ENCODE data around the gene HAGH. TPM values are rescaled to one million over a fixed set of nuclear protein-coding genes. Genes with fewer than 3 reads are reported as not detected.
A peak's percentile ranks its signal among the peaks of the same experiment; 100 is the strongest.

Gene HAGH
- polyA plus RNA-seq, 1 donor, result 55.5 TPM

GRCh38 chr16:1862394-1862793, 35.8 kb upstream of the HAGH start:
- WGBS (ENCODE audit: insufficient coverage, low lambda C conversion rate), result no CpG with 5 or more reads among the region's 9 CpGs
- Histone ChIP-seq H3K27me3 (ENCODE audit: control insufficient read depth, insufficient read depth, low read length) (peaks cover 7% of the 10 kb centered on the region), H3K4me3 (ENCODE audit: low read length) (no peak overlapping the region), H3K9me3 (ENCODE audit: control insufficient read depth, low read depth, low read length) (no peaks in the 10 kb centered on the region), H3K4me1 (ENCODE audit: control insufficient read depth, insufficient read depth, low read length) (peaks cover 27% of the 10 kb centered on the region), H3K36me3 (ENCODE audit: control insufficient read depth, insufficient read depth, low read length) (no peaks in the 10 kb centered on the region), H3K27ac (ENCODE audit: low read length) (no peak overlapping the region)
- no peak for DNase-seq

GRCh38 chr16:1861730-1862129, 35.1 kb upstream of the HAGH start:
- peaks cover 9% of the 10 kb centered on the region for H3K27me3 ChIP-seq (ENCODE audit: control insufficient read depth, insufficient read depth, low read length)
- no peaks in the 10 kb centered on the region for H3K9me3 ChIP-seq (ENCODE audit: control insufficient read depth, low read depth, low read length)
- H3K4me1 ChIP-seq (ENCODE audit: control insufficient read depth, insufficient read depth, low read length), result peaks cover 27% of the 10 kb centered on the region
- no peaks in the 10 kb centered on the region for H3K36me3 ChIP-seq (ENCODE audit: control insufficient read depth, insufficient read depth, low read length)
- H3K27ac ChIP-seq (ENCODE audit: low read length), result no peak overlapping the region
- DNase-seq, result no peak
- WGBS (ENCODE audit: insufficient coverage, low lambda C conversion rate), result 100% methylated on average over 1 of the region's 5 CpGs
- H3K4me3 ChIP-seq (ENCODE audit: low read length), result no peak overlapping the region

- peak in 1 of 2 donors; percentile 43 for DNase-seq
- Histone ChIP-seq H3K27me3 (ENCODE audit: control insufficient read depth, insufficient read depth, low read length) (peaks cover 12% of the 10 kb centered on the region), H3K9me3 (ENCODE audit: control insufficient read depth, low read depth, low read length) (no peaks in the 10 kb centered on the region), H3K4me3 (ENCODE audit: low read length) (no peak overlapping the region), H3K36me3 (ENCODE audit: control insufficient read depth, insufficient read depth, low read length) (no peaks in the 10 kb centered on the region), H3K4me1 (ENCODE audit: control insufficient read depth, insufficient read depth, low read length) (peaks cover 27% of the 10 kb centered on the region), H3K27ac (ENCODE audit: low read length) (no peak overlapping the region)
- WGBS (ENCODE audit: insufficient coverage, low lambda C conversion rate), result no CpG with 5 or more reads among the region's 8 CpGs
These were observed 33.0 kb upstream of the HAGH start for GRCh38 chr16:1859650-1860049.

- DNase-seq, result no peak
- Histone ChIP-seq H3K27ac (ENCODE audit: low read length) (peak overlapping the region; percentile 3), H3K4me1 (ENCODE audit: control insufficient read depth, insufficient read depth, low read length) (peaks cover 23% of the 10 kb centered on the region), H3K36me3 (ENCODE audit: control insufficient read depth, insufficient read depth, low read length) (no peaks in the 10 kb centered on the region), H3K27me3 (ENCODE audit: control insufficient read depth, insufficient read depth, low read length) (peaks cover 12% of the 10 kb centered on the region), H3K9me3 (ENCODE audit: control insufficient read depth, low read depth, low read length) (no peaks in the 10 kb centered on the region), H3K4me3 (ENCODE audit: low read length) (no peak overlapping the region)
- 8% methylated on average over 2 of the region's 8 CpGs for WGBS (ENCODE audit: insufficient coverage, low lambda C conversion rate)
These were observed 31.7 kb upstream of the HAGH start for GRCh38 chr16:1858189-1858865.

GRCh38 chr16:1857433-1858097, 30.9 kb upstream of the HAGH start:
- Histone ChIP-seq H3K4me1 (ENCODE audit: control insufficient read depth, insufficient read depth, low read length) (peaks cover 23% of the 10 kb centered on the region), H3K9me3 (ENCODE audit: control insufficient read depth, low read depth, low read length) (no peaks in the 10 kb centered on the region), H3K27ac (ENCODE audit: low read length) (no peak overlapping the region), H3K4me3 (ENCODE audit: low read length) (no peak overlapping the region), H3K27me3 (ENCODE audit: control insufficient read depth, insufficient read depth, low read length) (peaks cover 12% of the 10 kb centered on the region), H3K36me3 (ENCODE audit: control insufficient read depth, insufficient read depth, low read length) (no peaks in the 10 kb centered on the region)
- DNase-seq, result no peak
- 0% methylated on average over 1 of the region's 5 CpGs for WGBS (ENCODE audit: insufficient coverage, low lambda C conversion rate)

GRCh38 chr16:1851793-1852192, 25.2 kb upstream of the HAGH start:
- Histone ChIP-seq H3K27ac (ENCODE audit: low read length) (no peak overlapping the region), H3K9me3 (ENCODE audit: control insufficient read depth, low read depth, low read length) (no peaks in the 10 kb centered on the region), H3K36me3 (ENCODE audit: control insufficient read depth, insufficient read depth, low read length) (no peaks in the 10 kb centered on the region), H3K4me1 (ENCODE audit: control insufficient read depth, insufficient read depth, low read length) (no peaks in the 10 kb centered on the region), H3K27me3 (ENCODE audit: control insufficient read depth, insufficient read depth, low read length) (peaks cover 6% of the 10 kb centered on the region), H3K4me3 (ENCODE audit: low read length) (no peak overlapping the region)
- WGBS (ENCODE audit: insufficient coverage, low lambda C conversion rate), result 100% methylated on average over 1 of the region's 4 CpGs
- no peak for DNase-seq

GRCh38 chr16:1850981-1851380, 24.4 kb upstream of the HAGH start:
- no CpG with 5 or more reads among the region's 7 CpGs for WGBS (ENCODE audit: insufficient coverage, low lambda C conversion rate)
- Histone ChIP-seq H3K4me3 (ENCODE audit: low read length) (no peak overlapping the region), H3K27me3 (ENCODE audit: control insufficient read depth, insufficient read depth, low read length) (peaks cover 6% of the 10 kb centered on the region), H3K4me1 (ENCODE audit: control insufficient read depth, insufficient read depth, low read length) (no peaks in the 10 kb centered on the region), H3K27ac (ENCODE audit: low read length) (no peak overlapping the region), H3K36me3 (ENCODE audit: control insufficient read depth, insufficient read depth, low read length) (no peaks in the 10 kb centered on the region), H3K9me3 (ENCODE audit: control insufficient read depth, low read depth, low read length) (no peaks in the 10 kb centered on the region)
- no peak for DNase-seq

- no CpG with 5 or more reads among the region's 1 CpG for WGBS (ENCODE audit: insufficient coverage, low lambda C conversion rate)
- H3K27me3 ChIP-seq (ENCODE audit: control insufficient read depth, insufficient read depth, low read length), result peaks cover 3% of the 10 kb centered on the region
- H3K36me3 ChIP-seq (ENCODE audit: control insufficient read depth, insufficient read depth, low read length), result no peaks in the 10 kb centered on the region
- no peak overlapping the region for H3K4me3 ChIP-seq (ENCODE audit: low read length)
- no peaks in the 10 kb centered on the region for H3K4me1 ChIP-seq (ENCODE audit: control insufficient read depth, insufficient read depth, low read length)
- DNase-seq, result no peak
- no peaks in the 10 kb centered on the region for H3K9me3 ChIP-seq (ENCODE audit: control insufficient read depth, low read depth, low read length)
- H3K27ac ChIP-seq (ENCODE audit: low read length), result no peak overlapping the region
These were observed 19.8 kb upstream of the HAGH start for GRCh38 chr16:1846416-1846815.

GRCh38 chr16:1845985-1846384, 19.4 kb upstream of the HAGH start:
- Histone ChIP-seq H3K4me1 (ENCODE audit: control insufficient read depth, insufficient read depth, low read length) (no peaks in the 10 kb centered on the region), H3K27me3 (ENCODE audit: control insufficient read depth, insufficient read depth, low read length) (peaks cover under 1% of the 10 kb centered on the region), H3K9me3 (ENCODE audit: control insufficient read depth, low read depth, low read length) (no peaks in the 10 kb centered on the region), H3K4me3 (ENCODE audit: low read length) (no peak overlapping the region), H3K36me3 (ENCODE audit: control insufficient read depth, insufficient read depth, low read length) (no peaks in the 10 kb centered on the region), H3K27ac (ENCODE audit: low read length) (no peak overlapping the region)
- WGBS (ENCODE audit: insufficient coverage, low lambda C conversion rate), result no CpG with 5 or more reads among the region's 4 CpGs
- no peak for DNase-seq

- peak in 1 of 2 donors; percentile 42 for DNase-seq
- WGBS (ENCODE audit: insufficient coverage, low lambda C conversion rate), result 92% methylated on average over 2 of the region's 9 CpGs
- peak overlapping the region; percentile 32 for H3K27ac ChIP-seq (ENCODE audit: low read length)
These were observed 12.9 kb upstream of the HAGH start for GRCh38 chr16:1839554-1839953.

GRCh38 chr16:1834096-1834495, 7.5 kb upstream of the HAGH start:
- H3K27ac ChIP-seq (ENCODE audit: low read length), result no peak overlapping the region
- WGBS (ENCODE audit: insufficient coverage, low lambda C conversion rate), result 92% methylated on average over 2 of the region's 5 CpGs
- no peak overlapping the region for H3K4me3 ChIP-seq (ENCODE audit: low read length)
- no peak for DNase-seq
- peaks cover 20% of the 10 kb centered on the region for H3K4me1 ChIP-seq (ENCODE audit: control insufficient read depth, insufficient read depth, low read length)
- no peaks in the 10 kb centered on the region for H3K27me3 ChIP-seq (ENCODE audit: control insufficient read depth, insufficient read depth, low read length)
- H3K36me3 ChIP-seq (ENCODE audit: control insufficient read depth, insufficient read depth, low read length), result no peaks in the 10 kb centered on the region
- no peaks in the 10 kb centered on the region for H3K9me3 ChIP-seq (ENCODE audit: control insufficient read depth, low read depth, low read length)

More at GRCh38 chr16:1839554-1839953, 12.9 kb upstream of the HAGH start:
- Histone ChIP-seq H3K4me3 (ENCODE audit: low read length) (no peak overlapping the region), H3K27me3 (ENCODE audit: control insufficient read depth, insufficient read depth, low read length) (no peaks in the 10 kb centered on the region), H3K4me1 (ENCODE audit: control insufficient read depth, insufficient read depth, low read length) (no peaks in the 10 kb centered on the region), H3K36me3 (ENCODE audit: control insufficient read depth, insufficient read depth, low read length) (no peaks in the 10 kb centered on the region), H3K9me3 (ENCODE audit: control insufficient read depth, low read depth, low read length) (no peaks in the 10 kb centered on the region)
